ENCODE results near the gene NDUFAF8.

DNA sequence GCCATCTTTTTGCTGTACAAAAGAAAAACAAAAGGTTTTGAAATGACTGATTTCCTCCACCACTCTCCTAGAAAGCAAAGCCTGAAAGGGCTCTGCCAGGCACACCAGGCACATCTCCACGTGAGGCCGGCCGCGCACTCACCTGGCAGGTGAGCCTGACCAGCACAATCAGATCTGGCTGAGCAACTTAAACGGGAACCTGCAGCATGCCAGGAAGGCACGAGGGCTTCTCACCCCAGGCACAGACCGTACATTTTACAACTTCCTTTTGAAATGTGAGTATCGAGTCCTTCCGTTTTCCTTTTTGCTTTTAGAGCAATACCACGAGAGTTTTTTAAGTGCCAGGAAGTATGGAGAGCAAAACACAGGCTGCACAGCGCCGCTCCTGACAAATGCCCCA is 33.5 kb downstream of the NDUFAF8 start:
- TF ChIP-seq, protein P1, sequence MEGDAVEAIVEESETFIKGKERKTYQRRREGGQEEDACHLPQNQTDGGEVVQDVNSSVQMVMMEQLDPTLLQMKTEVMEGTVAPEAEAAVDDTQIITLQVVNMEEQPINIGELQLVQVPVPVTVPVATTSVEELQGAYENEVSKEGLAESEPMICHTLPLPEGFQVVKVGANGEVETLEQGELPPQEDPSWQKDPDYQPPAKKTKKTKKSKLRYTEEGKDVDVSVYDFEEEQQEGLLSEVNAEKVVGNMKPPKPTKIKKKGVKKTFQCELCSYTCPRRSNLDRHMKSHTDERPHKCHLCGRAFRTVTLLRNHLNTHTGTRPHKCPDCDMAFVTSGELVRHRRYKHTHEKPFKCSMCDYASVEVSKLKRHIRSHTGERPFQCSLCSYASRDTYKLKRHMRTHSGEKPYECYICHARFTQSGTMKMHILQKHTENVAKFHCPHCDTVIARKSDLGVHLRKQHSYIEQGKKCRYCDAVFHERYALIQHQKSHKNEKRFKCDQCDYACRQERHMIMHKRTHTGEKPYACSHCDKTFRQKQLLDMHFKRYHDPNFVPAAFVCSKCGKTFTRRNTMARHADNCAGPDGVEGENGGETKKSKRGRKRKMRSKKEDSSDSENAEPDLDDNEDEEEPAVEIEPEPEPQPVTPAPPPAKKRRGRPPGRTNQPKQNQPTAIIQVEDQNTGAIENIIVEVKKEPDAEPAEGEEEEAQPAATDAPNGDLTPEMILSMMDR (IDR thresholded peaks at IDR 0.05): no peak
- TF ChIP-seq EP300 (IDR thresholded peaks at IDR 0.05): no peak

All from gastroesophageal sphincter (tissue), 3 donors.